ENCODE measurements around the gene NFIL3.

Gene NFIL3

GRCh38 chr9:91359083-91359482 is 64.5 kb downstream of the NFIL3 start:
- Histone ChIP-seq H3K36me3 (ENCODE audit: control insufficient read depth, insufficient read depth, low read length) (peaks cover 15% of the 10 kb centered on the region), H3K9me3 (ENCODE audit: control insufficient read depth, low read length) (no peaks in the 10 kb centered on the region), H3K27ac (ENCODE audit: low read depth, low read length, severe bottlenecking) (no peak overlapping the region), H3K4me3 (ENCODE audit: extremely low read depth, insufficient read depth, low read length, poor library complexity, severe bottlenecking) (no peak overlapping the region), H3K4me1 (ENCODE audit: control insufficient read depth, insufficient read depth, low read length, poor library complexity, severe bottlenecking) (no peaks in the 10 kb centered on the region)
- WGBS, 2 experiments (ENCODE audit: insufficient coverage in 2 of 2) = 80 to 83% methylated on average over 1 of the region's 2 CpGs

Data from mesodermal cell (in vitro differentiated cells).